Activated CD4-positive, alpha-beta T cell treated with anti-CD3 and anti-CD28 coated beads, Interleukin-2, amount 10 ng/mL, durations not matched to agents 7 days and 5 days (primary cell): Measurements from ENCODE around the gene ADCY7. TPM values are rescaled to one million over a fixed set of nuclear protein-coding genes. Genes with fewer than 3 reads are reported as not detected.

Experiments
- CTCF ChIA-PET: fragments of 350-600 bp; sonication (Branson Sonifier 250); formaldehyde crosslinking; loops from one replicate; lab custom pipeline; 2021; ENCODE audit warnings: antibody characterized with exemption; lab: Charles Lee
- POLR2A ChIA-PET: fragments of 350-600 bp; sonication (Branson Sonifier 250); formaldehyde crosslinking; loops from one replicate; lab custom pipeline; 2021; ENCODE audit warnings: antibody characterized with exemption; lab: Charles Lee
- DNase-seq: peaks from one replicate; pipeline ENCODE4 v3.0.0-alpha.2; 2020
- H3K27ac Mint-ChIP-seq: one replicate; pipeline ENCODE4 v1.8.0; 2021; ENCODE audit warnings: mild to moderate bottlenecking, moderate library complexity, mixed read lengths
- H3K27me3 Mint-ChIP-seq: one replicate; pipeline ENCODE4 v1.8.0; 2021; ENCODE audit warnings: mixed read lengths
- H3K36me3 Mint-ChIP-seq: one replicate; pipeline ENCODE4 v1.8.0; 2021; ENCODE audit warnings: low read depth, mixed read lengths
- H3K4me1 Mint-ChIP-seq: one replicate; pipeline ENCODE4 v1.8.0; 2021; ENCODE audit warnings: mixed read lengths
- H3K4me3 Mint-ChIP-seq: one replicate; pipeline ENCODE4 v1.8.0; 2021; ENCODE audit warnings: mild to moderate bottlenecking, moderate library complexity, mixed read lengths
- H3K9me3 Mint-ChIP-seq: one replicate; pipeline ENCODE4 v1.8.0; 2021; ENCODE audit warnings: mixed read lengths
- microRNA-seq: library from miRNA; unstranded; fragments of <30 nt; microRNA quantifications from one replicate; pipeline ENCODE4 v1.2.0, GENCODE V29; 2021; ENCODE audit warnings: borderline microRNAs expressed, borderline replicate concordance
- total RNA-seq, 2 experiments: library from RNA; stranded (reverse); gene quantifications; one replicate each; pipeline ENCODE4 v1.2.3, GENCODE V29; 2021

Gene ADCY7
- total RNA-seq, 2 experiments from 2014 or later = 197 to 255 TPM

DNA sequence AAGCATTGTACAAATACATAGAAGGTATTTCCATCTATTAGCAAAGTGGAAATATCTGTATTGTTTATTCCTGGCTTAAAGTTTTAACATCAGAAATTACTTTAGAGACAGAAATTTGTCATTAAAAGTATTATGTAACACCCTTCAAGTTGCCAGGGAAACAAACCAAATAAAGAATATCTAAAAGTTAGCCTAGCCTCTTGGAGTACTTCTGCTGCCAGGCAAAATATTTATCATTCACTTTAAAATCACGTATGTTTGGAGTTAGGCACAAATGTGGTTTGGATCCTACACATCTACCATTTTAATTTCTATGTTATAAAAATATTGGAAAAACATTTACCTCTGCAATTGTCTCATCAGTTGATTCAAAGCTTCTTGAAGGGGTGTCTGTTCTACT lies 87.7 kb downstream of the ADCY7 start:
- H3K27me3 Mint-ChIP-seq = no peaks in the 10 kb centered on the region
- peaks cover 29% of the 10 kb centered on the region for H3K4me1 Mint-ChIP-seq
- peaks cover 57% of the 10 kb centered on the region for H3K36me3 Mint-ChIP-seq
- no peak overlapping the region for H3K27ac Mint-ChIP-seq
- DNase-seq = no peak
- CTCF ChIA-PET = interaction anchor here (0.8 to 4.9 kb wide), 16 partner anchors 10 to 452 kb away, joined by 3 to 27 read pairs (median 4); partner anchors contain the start of gene BRD7
- POLR2A ChIA-PET = interaction anchor here (1.3 kb wide), 1 partner anchor 27 kb away, joined by 6 read pairs; no protein-coding TSS in a partner anchor
- H3K4me3 Mint-ChIP-seq = no peak overlapping the region
- H3K9me3 Mint-ChIP-seq = peaks cover 3% of the 10 kb centered on the region

- Mint-ChIP-seq H3K27me3 (no peaks in the 10 kb centered on the region), H3K36me3 (peaks cover 55% of the 10 kb centered on the region), H3K27ac (no peak overlapping the region), H3K9me3 (no peaks in the 10 kb centered on the region), H3K4me3 (no peak overlapping the region), H3K4me1 (peaks cover 35% of the 10 kb centered on the region)
- POLR2A ChIA-PET = interaction anchor here (1.3 kb wide), 1 partner anchor 28 kb away, joined by 6 read pairs; no protein-coding TSS in a partner anchor
- DNase-seq = no peak
- CTCF ChIA-PET = interaction anchor here (0.7 to 4.9 kb wide), 22 partner anchors 9 to 452 kb away, joined by 3 to 27 read pairs (median 5); partner anchors contain the start of gene BRD7
These were observed 88.5 kb downstream of the ADCY7 start for GRCh38 chr16:50354629-50355456.

- no peaks in the 10 kb centered on the region for H3K9me3 Mint-ChIP-seq
- H3K27me3 Mint-ChIP-seq = no peaks in the 10 kb centered on the region
- no peak overlapping the region for H3K4me3 Mint-ChIP-seq
- H3K36me3 Mint-ChIP-seq = peaks cover 52% of the 10 kb centered on the region
- POLR2A ChIA-PET = no interaction called here
- peak overlapping the region; percentile 7 for H3K27ac Mint-ChIP-seq
- CTCF ChIA-PET = interaction anchor here (0.7 to 3.1 kb wide), 10 partner anchors 9 to 447 kb away, joined by 3 to 10 read pairs (median 4); partner anchors contain the start of genes BRD7 and CNEP1R1
- peaks cover 43% of the 10 kb centered on the region for H3K4me1 Mint-ChIP-seq
- DNase-seq = no peak
These were observed 93.3 kb downstream of the ADCY7 start for GRCh38 chr16:50359626-50360025.

GRCh38 chr16:50360033-50360778 lies 93.9 kb downstream of the ADCY7 start:
- Mint-ChIP-seq H3K4me1 (peaks cover 45% of the 10 kb centered on the region), H3K9me3 (no peaks in the 10 kb centered on the region), H3K27me3 (no peaks in the 10 kb centered on the region), H3K27ac (no peak overlapping the region), H3K36me3 (peaks cover 52% of the 10 kb centered on the region), H3K4me3 (no peak overlapping the region)
- no peak for DNase-seq
- POLR2A ChIA-PET = no interaction called here
- CTCF ChIA-PET = interaction anchor here (0.7 to 3.1 kb wide), 12 partner anchors 9 to 446 kb away, joined by 3 to 10 read pairs (median 4); partner anchors contain the start of genes BRD7 and CNEP1R1

DNA sequence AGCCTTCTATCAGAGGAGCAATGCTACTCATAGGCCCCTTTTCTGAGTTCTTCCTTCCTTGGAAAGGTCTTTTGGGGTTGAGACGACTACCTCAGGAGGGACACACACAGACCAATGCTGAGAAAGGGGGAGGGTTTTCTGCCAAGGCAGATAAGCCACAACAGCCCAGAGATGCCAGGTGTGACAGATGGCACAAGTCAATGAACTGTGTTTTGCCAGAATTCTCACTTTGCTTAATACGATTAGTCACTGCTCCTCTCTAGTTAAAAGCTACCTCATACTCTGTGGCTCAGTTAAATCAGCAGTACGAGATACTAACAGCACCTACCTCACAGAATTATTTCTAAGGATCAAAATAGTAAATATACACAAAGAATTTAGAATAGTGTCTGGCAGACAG lies 94.4 kb downstream of the ADCY7 start:
- Mint-ChIP-seq H3K27ac (no peak overlapping the region), H3K4me3 (no peak overlapping the region), H3K4me1 (peaks cover 50% of the 10 kb centered on the region), H3K9me3 (no peaks in the 10 kb centered on the region), H3K27me3 (no peaks in the 10 kb centered on the region), H3K36me3 (peaks cover 55% of the 10 kb centered on the region)
- ChIA-PET CTCF (interaction anchor here (0.8 to 3.1 kb wide), 11 partner anchors 8 to 446 kb away, joined by 3 to 10 read pairs (median 4); partner anchors contain the start of genes BRD7 and CNEP1R1), POLR2A (no interaction called here)
- DNase-seq = no peak

GRCh38 chr16:50363656-50364055 lies 97.3 kb downstream of the ADCY7 start:
- ChIA-PET CTCF (interaction anchor here (0.9 to 1.9 kb wide), 2 partner anchors 9 to 373 kb away, joined by 3 to 7 read pairs; no protein-coding TSS in a partner anchor), POLR2A (no interaction called here)
- no peak for DNase-seq
- Mint-ChIP-seq H3K9me3 (no peaks in the 10 kb centered on the region), H3K36me3 (peaks cover 57% of the 10 kb centered on the region), H3K4me3 (no peak overlapping the region), H3K27ac (no peak overlapping the region), H3K27me3 (no peaks in the 10 kb centered on the region), H3K4me1 (peaks cover 64% of the 10 kb centered on the region)

GRCh38 chr16:50365791-50366575 lies 99.6 kb downstream of the ADCY7 start:
- no peak for DNase-seq
- peaks cover 55% of the 10 kb centered on the region for H3K4me1 Mint-ChIP-seq
- POLR2A ChIA-PET = no interaction called here

More at GRCh38 chr16:50365791-50366575, 99.6 kb downstream of the ADCY7 start:
- no peak overlapping the region for H3K27ac Mint-ChIP-seq
- H3K36me3 Mint-ChIP-seq = peaks cover 50% of the 10 kb centered on the region
- CTCF ChIA-PET = interaction anchor here (1.0 to 2.7 kb wide), 4 partner anchors 10 to 299 kb away, joined by 3 to 20 read pairs (median 5); no protein-coding TSS in a partner anchor
- no peaks in the 10 kb centered on the region for H3K9me3 Mint-ChIP-seq
- H3K4me3 Mint-ChIP-seq = peak overlapping the region; percentile 3
- H3K27me3 Mint-ChIP-seq = no peaks in the 10 kb centered on the region

Small RNA genes lying within 50 kb of the gene (microRNA-seq; reads per million reads assigned to microRNA genes)
- gene MIR6771 = not detected

Other genes with a start within 250 kb of the ADCY7 start
- 10 to 100 TPM; 22.7 to 29.1 TPM for gene CNEP1R1, start 241.3 kb upstream of the ADCY7 start, total RNA-seq
- 10 to 100 TPM; 21.5 to 21.6 TPM for gene HEATR3, start 200.6 kb upstream of the ADCY7 start, total RNA-seq
- gene TENT4B, start 113.2 kb upstream of the ADCY7 start, total RNA-seq = 10 to 100 TPM; 20.4 to 21.4 TPM
- gene BRD7, start 102.4 kb downstream of the ADCY7 start, total RNA-seq = 100 to 1,000 TPM; 102 to 105 TPM